HepG2 (cell line): ENCODE results near the gene STX8. TPM values are rescaled to one million over a fixed set of nuclear protein-coding genes. Genes with fewer than 3 reads are reported as not detected.

Experiments used
- ATAC-seq: fragments of 200-7000 bp; cut with Tn5 transposase; 3 replicates; pipeline ENCODE4 v1.9.1; 2020; ENCODE audit warnings: mild to moderate bottlenecking, moderate library complexity
- BruUV-seq: library from RNA; stranded (reverse); fragments of 400-500 nt; replicated peaks from 2 replicates; lab custom pipeline; 2021; lab: Mats Ljungman, UMichigan
- CTCF ChIA-PET: fragments of 300-600 bp; formaldehyde crosslinking; extraction: SDS; loops from one replicate; lab custom pipeline; 2021; ENCODE audit warnings: low total read pairs, inconsistent platforms, low intra/inter-chr PET ratio; lab: Yijun Ruan, JAX
- POLR2A ChIA-PET: fragments of 350-600 bp; sonication (Branson Sonifier 250); formaldehyde crosslinking; loops from one replicate; lab custom pipeline; 2020; ENCODE audit warnings: antibody characterized with exemption, inconsistent platforms; lab: Yijun Ruan, JAX
- DNase-seq: peaks from one replicate; pipeline ENCODE4 v3.0.0-alpha.2; 2015; ENCODE audit warnings: low spot score
- FAIRE-seq: peaks from 3 replicates; lab custom pipeline; 2011; peaks lifted over from hg19 to GRCh38; lab: Jason Lieb, UNC
- H2AFZ ChIP-seq: one replicate; pipeline ENCODE4 v1.6.1; 2011; ENCODE audit warnings: low read length, inconsistent platforms
- H3K27ac ChIP-seq: fragments of 300-600 bp; 3 replicates; pipeline ENCODE4 v1.8.0; 2011; ENCODE audit warnings: mixed run types, mild to moderate bottlenecking, mixed read lengths, low read length, inconsistent platforms; ENCODE audit not compliant: insufficient read depth; ENCODE audit errors: extremely low read length
- H3K27me3 ChIP-seq, 2 experiments: fragments of 200-600 bp in 1 of 2; 2 replicates in 1 of 2; 3 replicates in 1 of 2; pipeline versions ENCODE4 v1.6.0 to v1.8.0; 2011; ENCODE audit warnings: low read length in 2 of 2, mild to moderate bottlenecking in 2 of 2, moderate library complexity in 2 of 2, inconsistent platforms in 1 of 2; ENCODE audit not compliant: insufficient read depth in 2 of 2, control insufficient read depth in 1 of 2
- H3K36me3 ChIP-seq, 2 experiments: fragments of 200-600 bp in 1 of 2; replicated peaks in 1 of 2; 2 replicates in 1 of 2; 3 replicates in 1 of 2; pipeline versions ENCODE4 v1.5.1 to v1.8.0; 2011; ENCODE audit warnings: low read length in 2 of 2, inconsistent platforms in 1 of 2; ENCODE audit not compliant: insufficient read depth in 2 of 2, control insufficient read depth in 1 of 2
- H3K4me1 ChIP-seq: 2 replicates; pipeline ENCODE4 v1.5.1; 2012; ENCODE audit warnings: low read length, inconsistent platforms; ENCODE audit not compliant: insufficient read depth
- H3K4me2 ChIP-seq: 2 replicates; pipeline ENCODE4 v1.6.0; 2011; ENCODE audit warnings: low read depth, low read length, inconsistent platforms
- H3K4me3 ChIP-seq, 3 experiments: fragments of 200-600 bp in 1 of 3; sonication (generic), shearing (Covaris generic) in 1 of 3; replicated peaks in 1 of 3; 2 replicates each; pipeline ENCODE4 v1.5.1; 2011 to 2016; ENCODE audit warnings: low read length in 3 of 3, inconsistent platforms in 2 of 3, low read depth in 2 of 3, mild to moderate bottlenecking in 2 of 3, control low read depth in 1 of 3, mixed read lengths in 1 of 3; ENCODE audit not compliant: insufficient read depth in 1 of 3
- H3K79me2 ChIP-seq: one replicate; pipeline ENCODE4 v1.6.1; 2011; ENCODE audit warnings: low read length, inconsistent platforms; ENCODE audit not compliant: insufficient read depth
- H3K9ac ChIP-seq: 2 replicates; pipeline ENCODE4 v1.6.0; 2011; ENCODE audit warnings: mild to moderate bottlenecking, low read depth, low read length, inconsistent platforms; ENCODE audit not compliant: insufficient read depth
- H3K9me3 ChIP-seq: 2 replicates; pipeline ENCODE4 v1.5.1; 2012; ENCODE audit warnings: mild to moderate bottlenecking, low read length
- H4K20me1 ChIP-seq: 2 replicates; pipeline ENCODE4 v1.6.0; 2011; ENCODE audit warnings: inconsistent platforms, mild to moderate bottlenecking, low read length, moderate library complexity; ENCODE audit not compliant: insufficient read depth
- ATF3 ChIP-seq: sonication (generic); formaldehyde crosslinking; IDR thresholded peaks from 2 replicates; pipeline ENCODE4 v1.4.0; 2020; ENCODE audit warnings: missing genetic modification reagents
- CCDC6 ChIP-seq: sonication (generic); formaldehyde crosslinking; IDR thresholded peaks from 2 replicates; pipeline ENCODE4 v1.8.1; 2022; ENCODE audit warnings: mild to moderate bottlenecking, missing genetic modification reagents, moderate library complexity
- GFI1 ChIP-seq: sonication (generic); formaldehyde crosslinking; IDR thresholded peaks from 2 replicates; pipeline ENCODE4 v1.5.0; 2020; ENCODE audit warnings: missing genetic modification reagents, mild to moderate bottlenecking, borderline replicate concordance
- LCORL ChIP-seq, 2 experiments: fragments of 450-650 bp in 1 of 2; sonication (generic) in 1 of 2; formaldehyde crosslinking in 1 of 2; IDR thresholded peaks; 2 replicates each; pipeline versions ENCODE4 v1.5.0 to v1.6.1; 2017 to 2020; ENCODE audit warnings: antibody characterized with exemption in 1 of 2, missing genetic modification reagents in 1 of 2
- MNT ChIP-seq: fragments of 450-650 bp; IDR thresholded peaks from 2 replicates; pipeline ENCODE4 v1.6.1; 2016
- SNAPC5 ChIP-seq: sonication (generic); formaldehyde crosslinking; IDR thresholded peaks from 2 replicates; pipeline ENCODE4 v1.8.1; 2023; ENCODE audit warnings: mild to moderate bottlenecking, missing genetic modification reagents, borderline replicate concordance
- STAG1 ChIP-seq: sonication (generic); formaldehyde crosslinking; IDR thresholded peaks from 2 replicates; pipeline ENCODE4 v1.4.0; 2020; ENCODE audit warnings: missing genetic modification reagents
- TARDBP ChIP-seq: sonication (generic); formaldehyde crosslinking; IDR thresholded peaks from 2 replicates; pipeline ENCODE4 v1.8.0; 2022; ENCODE audit warnings: mild to moderate bottlenecking, missing genetic modification reagents
- ZBTB25 ChIP-seq: IDR thresholded peaks from 2 replicates; pipeline ENCODE4 v1.6.1; 2018; ENCODE audit warnings: missing genetic modification reagents
- ZMAT5 ChIP-seq: sonication (generic); formaldehyde crosslinking; IDR thresholded peaks from 2 replicates; pipeline ENCODE4 v1.5.0; 2020; ENCODE audit warnings: mild to moderate bottlenecking, low read depth, missing genetic modification reagents, borderline replicate concordance
- ZNF614 ChIP-seq: IDR thresholded peaks from 2 replicates; pipeline ENCODE4 v1.6.1; 2018; ENCODE audit warnings: missing biosample characterization, missing genetic modification reagents, inconsistent platforms, borderline replicate concordance
- ZNF780A ChIP-seq: sonication (generic); formaldehyde crosslinking; IDR thresholded peaks from 2 replicates; pipeline ENCODE4 v1.8.0; 2022; ENCODE audit warnings: mild to moderate bottlenecking, missing genetic modification reagents, moderate library complexity
- ZSCAN9 ChIP-seq: IDR thresholded peaks from 2 replicates; pipeline ENCODE4 v1.6.1; 2016; ENCODE audit warnings: borderline replicate concordance
- WGBS: methylation state at CpG from one replicate; pipeline ENCODE4 v1.1.6; 2017; ENCODE audit warnings: low lambda C conversion rate; 5-methylcytosine and 5-hydroxymethylcytosine counted together
- in situ Hi-C: cut with HindIII; loops from 2 replicates; pipeline ENCODE4 v1.10.0; 2017; ENCODE audit warnings: low pct_unique_long_range_greater_than_20kb; ENCODE audit not compliant: extremely low pct_ligation_motif_present
- intact Hi-C: fragments of 100-400 bp; cut with micrococcal nuclease; formaldehyde crosslinking; loops from one replicate; pipeline ENCODE4 v1.10.0; 2022; ENCODE audit not compliant: unreplicated experiment
- polyA plus RNA-seq, 8 experiments: library from polyadenylated mRNA; depleted of rRNA in 3 of 8; stranded (reverse) in 7 of 8; unstranded in 1 of 8; fragments of >200 nt; fragmentation: Illumina TruSeq in 4 of 8; extraction: Trizol in 4 of 8; gene quantifications; 2 replicates each; pipeline versions ENCODE4 v1.2.1 to v1.2.3, GENCODE V29; 2011 to 2016; ENCODE audit warnings: low read depth in 4 of 8, missing spikeins in 1 of 8, mixed read lengths in 1 of 8; ENCODE audit not compliant: insufficient read depth in 1 of 8
- total RNA-seq, 5 experiments: library from RNA; depleted of rRNA; stranded (reverse); fragments of >200 nt; fragmentation: Illumina TruSeq; extraction: Trizol; gene quantifications; 2 replicates each; pipeline ENCODE4 v1.2.3, GENCODE V29; 2016; ENCODE audit warnings: low read depth in 1 of 5

STX8 gene
- total and polyA plus RNA-seq, 2 of the 13 experiments (the other 11 are each of a cell fraction or from before 2014, with no cell fraction given): 36.4 to 53.6 TPM

- no peak overlapping the region for H2AFZ ChIP-seq
- 97% methylated on average over 67 of the region's 84 CpGs for WGBS
- H3K27ac ChIP-seq: no peak overlapping the region
- H3K4me3 ChIP-seq: no peak overlapping the region
- H4K20me1 ChIP-seq: no peaks in the 10 kb centered on the region
- no peaks in the 10 kb centered on the region for H3K9me3 ChIP-seq
- no peaks in the 10 kb centered on the region for H3K79me2 ChIP-seq
- no peak overlapping the region for H3K9ac ChIP-seq
- H3K27me3 ChIP-seq: peaks cover 0 to 4% of the 10 kb centered on the region in 2 experiments; a peak in 1 of 5 replicates
- BruUV-seq: no TSS peak
- H3K36me3 ChIP-seq: no peaks in the 10 kb centered on the region
- TF ChIP-seq ATF3 (CRISPR knock-in tag): no peak
- TF ChIP-seq TARDBP (CRISPR knock-in tag): no peak
- no peak for TF ChIP-seq SNAPC5 (CRISPR knock-in tag)
- no peak for TF ChIP-seq GFI1 (CRISPR knock-in tag)
- no peak for TF ChIP-seq STAG1 (CRISPR knock-in tag)
- TF ChIP-seq ZSCAN9 (CRISPR knock-in tag): no peak
- DNase-seq: no peak
- in situ Hi-C loops: no loop called here
- H3K4me1 ChIP-seq: peaks cover 48% of the 10 kb centered on the region
- CTCF ChIA-PET: no interaction called here
- no peak for ATAC-seq
- POLR2A ChIA-PET: no interaction called here
- no peak overlapping the region for H3K4me2 ChIP-seq
- intact Hi-C loops: no loop called here
- no peak for FAIRE-seq
Observed at GRCh38 chr17:9239793-9240658, 335.6 kb downstream of the STX8 start.

- BruUV-seq: no TSS peak
- no peak for FAIRE-seq
- in situ Hi-C loops: no loop called here
- no peak for ATAC-seq
- ChIA-PET POLR2A (no interaction called here), CTCF (no interaction called here)
- 100% methylated on average over 11 of the region's 27 CpGs for WGBS
- no peaks in the 10 kb centered on the region for H3K36me3 ChIP-seq
- H3K27ac ChIP-seq: no peak overlapping the region
- no peaks in the 10 kb centered on the region for H4K20me1 ChIP-seq
- DNase-seq: no peak
- H3K4me1 ChIP-seq: peaks cover 48% of the 10 kb centered on the region
- no peak overlapping the region for H3K4me2 ChIP-seq
- H3K9ac ChIP-seq: no peak overlapping the region
- H3K27me3 ChIP-seq: peaks cover 0 to 8% of the 10 kb centered on the region in 2 experiments; a peak in 1 of 5 replicates
- H3K4me3 ChIP-seq: no peak overlapping the region
- no peaks in the 10 kb centered on the region for H3K9me3 ChIP-seq
- intact Hi-C loops: no loop called here
- H3K79me2 ChIP-seq: no peaks in the 10 kb centered on the region
- no peak overlapping the region for H2AFZ ChIP-seq
- TF ChIP-seq ZMAT5 (no peak), ZNF780A (no peak), ZBTB25 (no peak), MNT (no peak), LCORL (IDR thresholded peaks at IDR 0.05) (no peak), LCORL (CRISPR knock-in tag; IDR thresholded peaks at IDR 0.05) (no peak), CCDC6 (CRISPR knock-in tag) (no peak), ZNF614 (CRISPR knock-in tag) (no peak)
Observed at GRCh38 chr17:9239246-9239792, 336.3 kb downstream of the STX8 start.
